Muscle of back (tissue), 13 donors: ENCODE data around the gene HIGD1C. TPM values are rescaled to one million over a fixed set of nuclear protein-coding genes. Genes with fewer than 3 reads are reported as not detected.
A peak's percentile ranks its signal among the peaks of the same experiment; 100 is the strongest.
"Not testable (repeated sequence)": the region's sequence is repeated elsewhere in the genome, so short reads cannot be mapped to it uniquely, and the experiment has no call there.

ENCODE experiments used
- DNase-seq, 3 donors: peaks; one replicate each; pipeline versions ENCODE4 v3.0.0 to v3.0.0-alpha.2; 2013
- long read RNA-seq, 9 donors: transcript quantifications; one replicate each; lab custom pipeline, GENCODE V29; 2026
- polyA plus RNA-seq, 10 donors: library from polyadenylated mRNA; unstranded; fragments of 120-200 nt; gene quantifications; one replicate each; pipeline ENCODE4 v1.2.1, GENCODE V29; 2013; ENCODE audit not compliant: insufficient read length in 10 of 10

The HIGD1C gene
- polyA plus RNA-seq: under 1 TPM in 3 of 10 donors, not detected in 7; 0.51 to 0.89 (median 0.83) TPM
- long read RNA-seq, donor 1: 0 reads
- long read RNA-seq, donor 2: 0 reads
- long read RNA-seq, donor 3: 0 reads
- long read RNA-seq, donor 4: 0 reads
- long read RNA-seq, donor 5: 0 reads
- long read RNA-seq, donor 6: 0 reads
- long read RNA-seq, donor 7: 0 reads
- long read RNA-seq, donor 8: 0 reads
- long read RNA-seq, donor 9: 0 reads

GRCh38 chr12:50952510-50952909 lies at the start of gene HIGD1C:
Gene HIGD1C (plus strand): TSS chr12:50952544. CDS start chr12:50953999, 1,455 bp downstream.
- DNase-seq: no peak

- DNase-seq: not testable (repeated sequence)
These were observed 43.9 kb upstream of the HIGD1C start for GRCh38 chr12:50908479-50908878.

GRCh38 chr12:50912361-50912760 lies 40.0 kb upstream of the HIGD1C start:
- DNase-seq: not testable (repeated sequence)

GRCh38 chr12:50913224-50913623 lies 39.1 kb upstream of the HIGD1C start:
- no peak for DNase-seq

- no peak for DNase-seq
These were observed 37.4 kb upstream of the HIGD1C start for GRCh38 chr12:50914872-50915484.

DNA sequence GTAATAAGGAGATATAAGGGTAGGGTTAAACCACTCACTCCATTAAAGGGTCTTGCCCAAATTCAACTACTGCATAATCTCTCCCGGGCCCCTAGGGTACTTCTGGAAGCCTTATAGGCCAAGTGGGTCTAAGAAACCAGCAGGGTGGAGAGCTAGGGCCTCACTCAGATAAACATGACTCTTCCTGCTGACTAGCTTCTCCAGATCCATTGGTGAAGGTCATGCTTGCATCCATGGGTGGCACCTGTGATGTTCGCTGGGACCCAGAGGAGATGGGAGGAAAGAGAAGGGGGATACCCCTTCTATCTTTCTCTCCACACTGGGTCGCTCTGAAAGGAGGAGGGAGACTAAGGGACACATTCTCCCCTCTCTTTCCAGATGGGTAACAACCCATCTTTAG lies 36.1 kb upstream of the HIGD1C start:
- no peak for DNase-seq

DNA sequence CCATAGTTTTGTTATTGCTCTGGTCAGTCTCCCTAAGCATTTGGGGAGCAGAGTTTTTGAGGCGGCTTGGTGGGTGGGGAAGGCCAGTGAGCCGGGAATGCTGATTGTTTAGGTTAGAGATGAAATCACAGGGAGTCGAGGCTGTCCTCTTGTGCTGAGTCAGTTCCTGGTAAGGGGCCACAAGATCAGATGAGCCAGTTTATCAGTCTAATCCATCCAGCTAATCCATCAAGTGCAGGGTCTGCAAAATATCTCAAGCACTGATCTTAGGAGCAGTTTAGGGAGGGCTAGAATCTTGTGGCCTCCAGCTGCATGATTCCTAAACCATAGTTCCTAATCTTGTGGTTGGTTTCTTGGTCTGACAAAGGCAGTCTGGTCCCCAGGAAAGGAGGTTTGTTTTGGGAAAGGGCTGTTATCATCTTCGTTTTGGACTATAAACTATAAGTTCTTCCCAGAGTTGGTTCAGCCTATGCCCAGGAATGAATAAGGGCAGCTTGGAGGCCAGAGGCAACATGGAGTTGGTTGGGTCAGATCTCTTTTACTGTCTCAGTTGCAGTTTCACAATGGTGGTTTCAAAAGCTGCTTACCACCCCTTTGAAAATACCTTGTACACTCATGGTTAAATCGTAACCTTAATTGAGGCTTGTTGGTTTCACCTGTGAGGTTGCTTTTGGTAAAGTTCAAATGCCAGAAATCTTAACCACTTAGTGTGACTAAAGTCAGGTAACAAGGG lies 33.6 kb upstream of the HIGD1C start:
- no peak for DNase-seq

DNA sequence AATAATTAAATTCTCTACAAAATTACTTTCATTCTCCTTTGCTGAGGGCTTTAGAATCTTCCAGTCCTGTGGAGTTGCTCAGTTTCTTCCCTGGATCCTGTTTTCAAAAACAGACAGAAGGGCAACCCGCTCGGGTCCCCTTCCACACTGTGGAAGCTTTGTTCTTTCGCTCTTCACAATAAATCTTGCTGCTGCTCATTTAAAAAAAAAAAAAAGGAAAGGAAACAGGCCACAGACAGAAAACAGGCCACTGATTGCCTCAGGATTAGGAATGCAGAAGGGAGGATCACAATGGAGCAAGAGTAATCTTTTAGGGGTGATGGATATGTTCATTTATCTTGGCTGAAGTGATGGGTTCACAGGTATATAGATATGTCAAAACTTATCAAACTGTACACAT lies 29.5 kb upstream of the HIGD1C start:
- DNase-seq: peak in 1 of 3 donors; percentile 16

GRCh38 chr12:50923361-50924130 lies 28.8 kb upstream of the HIGD1C start:
- peak in 1 of 3 donors; percentile 30 for DNase-seq

- DNase-seq: peak in 1 of 3 donors; percentile 43
These were observed 28.3 kb upstream of the HIGD1C start for GRCh38 chr12:50924131-50924438.

DNA sequence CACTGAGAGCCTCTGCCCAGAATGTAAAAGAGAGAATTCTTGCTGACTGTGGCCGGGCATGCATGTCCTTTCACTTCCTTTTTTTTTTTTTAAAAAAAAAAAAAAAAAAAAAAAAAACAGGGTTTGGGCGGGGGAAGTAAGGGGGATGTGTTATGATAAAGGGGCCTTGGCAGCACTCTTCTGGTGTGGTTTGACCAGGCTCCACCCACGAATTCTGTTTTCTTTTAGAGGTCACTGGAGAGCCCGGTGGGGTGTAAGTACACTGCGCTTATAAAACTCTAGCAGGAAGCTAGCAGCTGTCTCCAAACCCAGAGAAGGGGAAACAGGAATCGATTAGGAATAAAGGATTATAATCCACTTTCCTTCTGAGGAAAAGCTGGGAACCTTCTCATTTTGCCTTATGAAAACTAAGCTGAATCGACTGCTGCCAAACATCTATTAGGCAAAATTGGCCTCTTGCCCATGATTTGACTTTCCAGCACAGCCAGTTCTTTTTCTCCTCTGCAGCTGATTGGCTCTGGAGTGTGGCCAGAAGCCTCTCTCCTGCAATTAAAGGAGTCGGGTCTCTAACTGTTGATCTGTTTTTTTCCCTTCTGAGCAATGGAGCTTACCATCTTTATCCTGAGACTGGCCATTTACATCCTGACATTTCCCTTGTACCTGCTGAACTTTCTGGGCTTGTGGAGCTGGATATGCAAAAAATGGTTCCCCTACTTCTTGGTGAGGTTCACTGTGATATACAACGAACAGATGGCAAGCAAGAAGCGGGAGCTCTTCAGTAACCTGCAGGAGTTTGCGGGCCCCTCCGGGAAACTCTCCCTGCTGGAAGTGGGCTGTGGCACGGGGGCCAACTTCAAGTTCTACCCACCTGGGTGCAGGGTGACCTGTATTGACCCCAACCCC lies 27.7 kb upstream of the HIGD1C start:
- peak; percentile 92 to 97 (median 92) for DNase-seq

GRCh38 chr12:50925342-50925651 lies 27.0 kb upstream of the HIGD1C start:
- peak in 1 of 3 donors; percentile 46 for DNase-seq

GRCh38 chr12:50925920-50926319 lies 26.4 kb upstream of the HIGD1C start:
- DNase-seq: no peak

- DNase-seq: peak in 1 of 3 donors; percentile 24
These were observed 25.9 kb upstream of the HIGD1C start for GRCh38 chr12:50926415-50926814.

DNA sequence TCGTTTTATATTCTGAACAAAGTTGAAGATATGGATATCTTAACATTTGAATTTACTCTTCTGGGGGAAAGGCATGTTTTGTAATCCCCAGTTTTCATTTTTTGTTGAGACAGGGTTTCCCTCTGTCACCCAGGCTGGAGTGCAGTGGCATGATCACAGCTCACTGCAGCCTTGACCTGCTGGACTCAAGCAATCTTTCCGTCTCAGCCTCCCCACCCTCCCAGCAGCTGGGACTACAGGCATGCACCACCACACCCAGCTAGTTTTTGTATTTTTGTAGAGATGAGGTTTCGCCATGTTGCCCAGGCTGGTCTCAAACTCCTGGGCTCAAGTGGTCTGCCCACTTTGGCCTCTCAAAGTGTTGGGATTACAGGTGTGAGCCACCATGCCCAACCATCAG lies 25.4 kb upstream of the HIGD1C start:
- peak in 1 of 3 donors; percentile 19 for DNase-seq

DNA sequence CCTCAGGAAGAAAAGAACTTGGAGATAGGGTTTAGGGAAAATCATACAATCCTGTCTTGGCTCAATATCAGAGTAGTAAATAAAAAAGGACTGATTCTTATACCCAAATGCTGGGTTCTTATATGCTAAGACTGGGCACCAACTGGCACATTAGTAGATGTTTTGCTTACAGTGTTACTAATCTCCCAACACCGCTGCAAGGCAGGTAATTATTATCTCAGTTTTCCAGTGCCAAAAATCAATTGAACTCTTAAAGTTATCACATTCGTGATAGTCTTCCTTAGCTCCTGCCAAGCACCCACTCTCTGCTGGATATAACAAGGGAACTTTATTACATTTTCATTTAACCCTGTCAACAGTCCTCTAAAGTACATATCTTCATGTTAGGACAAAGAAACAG lies 25.0 kb upstream of the HIGD1C start:
- peak in 1 of 3 donors; percentile 17 for DNase-seq

GRCh38 chr12:50927766-50928224 lies 24.5 kb upstream of the HIGD1C start:
- DNase-seq: no peak

DNA sequence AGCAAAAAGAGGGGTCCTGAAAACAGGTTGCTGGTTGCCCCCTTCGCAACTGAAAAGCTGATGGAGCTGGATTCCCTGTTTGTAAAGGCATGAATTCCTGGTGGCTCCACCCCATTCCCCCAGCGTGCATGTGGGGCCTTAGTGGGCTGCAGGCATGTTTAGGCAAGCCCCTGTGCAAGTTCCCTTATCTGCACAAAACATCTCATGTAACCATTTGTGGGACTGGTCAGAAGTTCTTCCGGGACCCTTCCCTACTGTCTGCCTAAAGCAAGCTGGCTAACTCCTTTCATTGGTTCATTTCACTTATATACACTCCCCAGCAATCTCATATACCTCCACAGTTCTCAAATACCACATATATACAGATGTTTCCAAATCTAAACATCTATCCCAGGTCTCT lies 24.0 kb upstream of the HIGD1C start:
- no peak for DNase-seq

GRCh38 chr12:50929831-50930230 lies 22.5 kb upstream of the HIGD1C start:
- no peak for DNase-seq

DNA sequence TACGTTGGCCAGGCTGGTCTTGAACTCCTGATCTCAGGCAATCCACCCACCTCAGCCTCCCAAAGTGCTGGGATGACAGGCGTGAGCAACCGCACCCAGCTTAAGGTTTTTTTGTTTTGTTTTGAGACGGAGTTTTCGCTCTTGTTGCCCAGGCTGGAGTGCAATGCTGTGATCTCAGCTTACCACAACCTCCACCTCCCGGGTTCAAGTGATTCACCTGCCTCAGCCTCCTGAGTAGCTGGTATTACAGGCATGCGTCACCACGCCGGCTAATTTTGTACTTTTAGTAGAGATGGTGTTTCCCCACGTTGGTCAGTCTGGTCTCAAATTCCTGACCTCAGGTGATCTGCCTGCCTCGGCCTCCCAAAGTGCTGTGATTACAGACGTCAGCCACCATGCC lies 21.9 kb upstream of the HIGD1C start:
- not testable (repeated sequence) for DNase-seq

- no peak for DNase-seq
These were observed 19.5 kb upstream of the HIGD1C start for GRCh38 chr12:50932787-50933280.
